Transverse colon (tissue), 4 donors: Measurements from ENCODE around the gene CTDP1.

ENCODE experiments used
- EP300 ChIP-seq: sonication (generic); formaldehyde crosslinking; IDR thresholded peaks from one replicate; pipeline ENCODE4 v1.6.1; 2017; ENCODE audit warnings: antibody characterized with exemption, low read depth
- POLR2A ChIP-seq: fragments of 450-650 bp; IDR thresholded peaks from one replicate; pipeline ENCODE4 v1.6.1; 2016; ENCODE audit warnings: antibody characterized with exemption, mild to moderate bottlenecking, moderate library complexity
- POLR2AphosphoS5 ChIP-seq, 3 donors: sonication (generic); formaldehyde crosslinking; IDR thresholded peaks; one replicate each; pipeline ENCODE4 v1.6.1; 2016; ENCODE audit warnings: antibody characterized with exemption in 3 of 3
- TF ChIP-seq, protein P1 (sequence below), 5 experiments: fragments of 200-600 bp in 3 of 5; fragments of 450-650 bp in 2 of 5; sonication (generic) in 3 of 5; IDR thresholded peaks; 1 replicate in 2 of 5; 2 replicates in 3 of 5; pipeline ENCODE4 v1.5.1; 2016 to 2017; ENCODE audit warnings: antibody characterized with exemption in 5 of 5, inconsistent platforms in 3 of 5, mild to moderate bottlenecking in 2 of 5, moderate library complexity in 1 of 5

DNA sequence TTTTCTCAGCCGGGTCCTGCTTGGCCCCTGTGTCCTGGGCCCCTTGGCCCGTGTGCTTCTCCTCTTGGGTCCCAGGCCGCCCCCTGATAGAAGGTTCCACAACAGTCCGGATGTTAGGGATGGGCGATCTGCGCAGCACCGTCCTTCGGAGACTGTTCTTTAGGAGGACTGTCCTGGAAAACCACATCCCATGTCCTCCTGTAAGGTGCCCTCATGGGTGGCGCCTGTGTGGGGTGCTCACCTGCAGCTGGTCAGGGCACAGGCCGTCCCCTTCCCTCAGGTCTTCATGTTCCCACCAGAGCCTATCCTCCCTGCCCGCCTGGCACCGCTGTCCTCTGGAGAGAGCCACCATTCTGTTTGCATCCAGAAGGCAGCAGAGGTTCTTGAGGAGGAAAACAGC, 50.0 kb downstream of the CTDP1 start:
- TF ChIP-seq, protein P1, sequence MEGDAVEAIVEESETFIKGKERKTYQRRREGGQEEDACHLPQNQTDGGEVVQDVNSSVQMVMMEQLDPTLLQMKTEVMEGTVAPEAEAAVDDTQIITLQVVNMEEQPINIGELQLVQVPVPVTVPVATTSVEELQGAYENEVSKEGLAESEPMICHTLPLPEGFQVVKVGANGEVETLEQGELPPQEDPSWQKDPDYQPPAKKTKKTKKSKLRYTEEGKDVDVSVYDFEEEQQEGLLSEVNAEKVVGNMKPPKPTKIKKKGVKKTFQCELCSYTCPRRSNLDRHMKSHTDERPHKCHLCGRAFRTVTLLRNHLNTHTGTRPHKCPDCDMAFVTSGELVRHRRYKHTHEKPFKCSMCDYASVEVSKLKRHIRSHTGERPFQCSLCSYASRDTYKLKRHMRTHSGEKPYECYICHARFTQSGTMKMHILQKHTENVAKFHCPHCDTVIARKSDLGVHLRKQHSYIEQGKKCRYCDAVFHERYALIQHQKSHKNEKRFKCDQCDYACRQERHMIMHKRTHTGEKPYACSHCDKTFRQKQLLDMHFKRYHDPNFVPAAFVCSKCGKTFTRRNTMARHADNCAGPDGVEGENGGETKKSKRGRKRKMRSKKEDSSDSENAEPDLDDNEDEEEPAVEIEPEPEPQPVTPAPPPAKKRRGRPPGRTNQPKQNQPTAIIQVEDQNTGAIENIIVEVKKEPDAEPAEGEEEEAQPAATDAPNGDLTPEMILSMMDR (IDR thresholded peaks at IDR 0.05): no peak
- TF ChIP-seq POLR2A (no peak), POLR2AphosphoS5 (IDR thresholded peaks at IDR 0.05) (no peak), EP300 (no peak)
